Activated naive CD4-positive, alpha-beta T cell (primary cell): ENCODE results near the gene ADIPOR1.
A peak's percentile ranks its signal among the peaks of the same experiment; 100 is the strongest.
"Not testable (repeated sequence)": the region's sequence is repeated elsewhere in the genome, so short reads cannot be mapped to it uniquely, and the experiment has no call there.

ENCODE experiments used
- DNase-seq, 4 experiments: peaks; one replicate each; lab custom pipeline; 2025; lab: John Stamatoyannopoulos, UW

Gene ADIPOR1

GRCh38 chr1:202938287-202938925, 19.7 kb downstream of the ADIPOR1 start:
- DNase-seq: no peak

GRCh38 chr1:202936409-202936808, 21.7 kb downstream of the ADIPOR1 start:
- DNase-seq: not testable (repeated sequence)

- DNase-seq: no peak
Observed at GRCh38 chr1:202935844-202936243, 22.3 kb downstream of the ADIPOR1 start.

GRCh38 chr1:202934755-202935154, 23.4 kb downstream of the ADIPOR1 start:
- DNase-seq: no peak

- DNase-seq: no peak
Observed at GRCh38 chr1:202932476-202932875, 25.6 kb downstream of the ADIPOR1 start.

GRCh38 chr1:202926581-202927491, 31.3 kb downstream of the ADIPOR1 start, which contains the start of gene KLHL12:
Gene KLHL12, minus strand, starts transcription at chr1:202927234. Its CDS starts 2,072 bp downstream, at chr1:202925162.
- peak; percentile 77 to 90 (median 82) for DNase-seq

- DNase-seq: no peak
Observed at GRCh38 chr1:202923533-202923932, 34.6 kb downstream of the ADIPOR1 start.

GRCh38 chr1:202919615-202920014, 38.5 kb downstream of the ADIPOR1 start:
- DNase-seq: no peak

GRCh38 chr1:202915146-202915545, 43.0 kb downstream of the ADIPOR1 start:
- no peak for DNase-seq

GRCh38 chr1:202912476-202912875, 45.6 kb downstream of the ADIPOR1 start:
- not testable (repeated sequence) for DNase-seq

- no peak for DNase-seq
Observed at GRCh38 chr1:202909494-202909893, 48.6 kb downstream of the ADIPOR1 start.

- DNase-seq: no peak
Observed at GRCh38 chr1:202908998-202909397, 49.1 kb downstream of the ADIPOR1 start.

- no peak for DNase-seq
Observed at GRCh38 chr1:202905331-202905730, 52.8 kb downstream of the ADIPOR1 start.

- DNase-seq: not testable (repeated sequence)
Observed at GRCh38 chr1:202903808-202904207, 54.3 kb downstream of the ADIPOR1 start.

- DNase-seq: no peak
Observed at GRCh38 chr1:202901555-202901954, 56.6 kb downstream of the ADIPOR1 start.

- DNase-seq: no peak
Observed at GRCh38 chr1:202892501-202892900, 65.6 kb downstream of the ADIPOR1 start.
